Non-pigmented ciliary epithelial cell (primary cell): ENCODE data around the gene RRM2.
A peak's percentile ranks its signal among the peaks of the same experiment; 100 is the strongest.
"Not testable (repeated sequence)": the region's sequence is repeated elsewhere in the genome, so short reads cannot be mapped to it uniquely, and the experiment has no call there.

Source experiments
- DNase-seq: peaks from one replicate; pipeline ENCODE4 v3.0.0-alpha.2; 2010; ENCODE audit warnings: low read depth

Gene RRM2

GRCh38 chr2:10091182-10091888 lies 31.2 kb upstream of the RRM2 start:
- no peak for DNase-seq

- DNase-seq, result not testable (repeated sequence)
These were observed 30.7 kb upstream of the RRM2 start for GRCh38 chr2:10091889-10092244.

GRCh38 chr2:10094271-10094814 lies 28.2 kb upstream of the RRM2 start:
- DNase-seq, result no peak

GRCh38 chr2:10095175-10095574 lies 27.4 kb upstream of the RRM2 start:
- no peak for DNase-seq

GRCh38 chr2:10096641-10097040 lies 25.9 kb upstream of the RRM2 start:
- no peak for DNase-seq

GRCh38 chr2:10097352-10098148 lies 25.0 kb upstream of the RRM2 start:
- no peak for DNase-seq

GRCh38 chr2:10101491-10101890 lies 21.0 kb upstream of the RRM2 start:
- no peak for DNase-seq

- DNase-seq, result no peak
These were observed 19.4 kb upstream of the RRM2 start for GRCh38 chr2:10103179-10103578.

- DNase-seq, result not testable (repeated sequence)
These were observed 17.6 kb upstream of the RRM2 start for GRCh38 chr2:10104906-10105305.

GRCh38 chr2:10109311-10109710 lies 13.2 kb upstream of the RRM2 start:
- no peak for DNase-seq

GRCh38 chr2:10119027-10119325 lies 3.6 kb upstream of the RRM2 start:
- no peak for DNase-seq

GRCh38 chr2:10119601-10120157 lies 2.9 kb upstream of the RRM2 start:
- DNase-seq, result no peak

GRCh38 chr2:10120158-10120876 lies 2.2 kb upstream of the RRM2 start:
- DNase-seq, result no peak

- no peak for DNase-seq
These were observed 1.5 kb upstream of the RRM2 start for GRCh38 chr2:10120877-10121574.

- DNase-seq, result no peak
These were observed 742 bp downstream of the RRM2 start for GRCh38 chr2:10123281-10123680.

GRCh38 chr2:10124538-10125045 lies 2.1 kb downstream of the RRM2 start:
- peak; percentile 46 for DNase-seq

- DNase-seq, result no peak
These were observed 3.5 kb downstream of the RRM2 start for GRCh38 chr2:10125842-10126631.

- DNase-seq, result no peak
These were observed 4.1 kb downstream of the RRM2 start for GRCh38 chr2:10126632-10127026.

- DNase-seq, result no peak
These were observed 5.9 kb downstream of the RRM2 start for GRCh38 chr2:10128420-10128819.

GRCh38 chr2:10129490-10129889 lies 7.0 kb downstream of the RRM2 start:
- DNase-seq, result no peak

GRCh38 chr2:10132043-10132575 lies 9.6 kb downstream of the RRM2 start:
- no peak for DNase-seq
